Measurements from ENCODE around the gene CD247.

Gene CD247

DNA sequence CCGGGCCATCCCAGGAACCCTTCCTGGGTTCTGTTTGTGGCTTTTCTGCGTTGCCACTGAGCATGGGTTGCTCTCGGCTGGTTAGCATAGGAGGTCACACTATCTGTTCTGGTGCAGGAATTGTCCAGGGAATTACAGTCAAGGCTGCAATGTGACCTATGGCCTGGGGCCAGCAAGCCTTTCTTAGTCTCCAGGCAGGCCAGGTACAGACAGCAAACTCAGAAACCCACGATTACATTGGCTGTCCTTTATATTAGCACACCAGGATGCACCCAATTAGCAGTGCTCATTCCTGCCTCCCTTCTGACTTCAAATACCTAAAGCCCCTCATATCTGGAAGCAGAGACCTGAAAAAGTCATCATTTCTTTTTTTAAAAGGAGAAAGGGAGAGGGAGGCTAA, 55.2 kb downstream of the CD247 start:
- no peak for DNase-seq (ENCODE audit: low read depth)

GRCh38 chr1:167462341-167462740, 56.0 kb downstream of the CD247 start:
- no peak for DNase-seq (ENCODE audit: low read depth)

- no peak for DNase-seq (ENCODE audit: low read depth)
These were observed 57.5 kb downstream of the CD247 start for GRCh38 chr1:167460836-167461235.

GRCh38 chr1:167457936-167458584, 60.3 kb downstream of the CD247 start:
- DNase-seq (ENCODE audit: low read depth): no peak

DNA sequence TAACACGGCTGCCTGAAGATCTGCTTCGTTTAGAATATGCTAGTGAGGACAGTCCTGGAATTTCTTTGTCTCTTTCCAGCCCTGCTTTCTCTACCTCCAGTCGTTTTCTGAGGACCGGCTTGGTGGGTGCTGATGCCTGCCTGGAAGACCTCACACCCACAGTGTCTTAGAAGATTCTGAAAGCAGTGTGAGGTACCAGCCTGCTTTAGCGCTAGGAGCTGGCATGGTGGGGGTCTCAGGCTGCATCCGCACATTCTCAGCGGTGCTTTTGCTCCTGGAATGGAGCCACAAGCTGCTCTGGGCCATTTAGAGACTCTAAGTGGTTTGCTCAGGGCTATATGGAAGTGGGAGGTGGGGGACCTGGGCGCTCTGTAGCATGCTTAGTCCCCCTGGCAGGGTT, 61.4 kb downstream of the CD247 start:
- no peak for DNase-seq (ENCODE audit: low read depth)

DNA sequence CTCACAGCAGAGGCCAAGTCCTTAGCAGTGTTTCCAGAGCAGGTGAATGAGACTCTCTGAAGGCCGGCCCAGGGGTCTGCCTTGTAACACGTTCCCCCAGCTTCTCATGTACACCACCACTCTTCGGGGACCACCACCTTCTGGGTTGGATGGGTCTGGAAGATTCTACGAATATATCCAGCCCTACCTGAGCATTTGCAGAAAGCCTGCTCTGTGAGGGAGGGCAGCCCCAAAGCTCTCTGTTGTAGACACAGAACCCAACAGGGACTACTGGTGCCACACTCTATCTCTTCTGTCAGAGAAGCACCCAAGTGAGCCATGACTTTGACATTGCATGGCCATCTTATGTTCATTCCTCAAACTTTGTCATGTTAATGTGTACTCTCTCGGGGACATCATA, 61.8 kb downstream of the CD247 start:
- DNase-seq (ENCODE audit: low read depth): no peak

DNA sequence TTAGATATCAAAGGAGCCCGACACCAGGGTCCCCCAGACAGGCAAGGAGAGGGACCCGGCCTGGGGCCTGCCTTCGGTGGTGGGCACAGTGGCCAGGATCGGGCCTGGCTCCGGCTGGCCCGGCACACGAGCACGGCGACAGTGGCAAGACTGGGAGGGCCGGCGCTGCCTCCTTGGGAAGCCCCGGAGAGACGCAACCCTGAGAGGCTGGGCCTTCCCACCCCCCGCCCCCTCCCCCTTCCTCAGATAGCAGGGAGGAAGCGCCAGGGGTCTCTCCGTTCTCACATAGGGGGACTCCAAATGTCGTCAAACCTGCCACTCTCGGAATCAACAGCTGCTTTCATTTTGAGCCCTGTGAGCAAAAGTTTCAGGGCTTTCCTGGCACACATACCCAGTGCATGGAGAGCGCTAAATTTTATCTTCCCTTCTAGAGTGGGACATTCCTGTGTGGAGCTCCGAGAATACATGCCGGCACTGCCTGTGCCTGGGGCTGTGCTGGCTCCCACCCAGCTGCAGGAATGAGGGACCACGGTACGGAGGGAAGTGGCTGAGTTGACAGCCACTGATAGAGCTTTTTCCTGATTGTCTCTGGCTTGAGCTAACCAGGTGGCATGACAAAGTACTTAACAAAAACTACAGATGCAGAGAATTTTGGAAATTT, 62.4 kb downstream of the CD247 start:
- no peak for DNase-seq (ENCODE audit: low read depth)

DNA sequence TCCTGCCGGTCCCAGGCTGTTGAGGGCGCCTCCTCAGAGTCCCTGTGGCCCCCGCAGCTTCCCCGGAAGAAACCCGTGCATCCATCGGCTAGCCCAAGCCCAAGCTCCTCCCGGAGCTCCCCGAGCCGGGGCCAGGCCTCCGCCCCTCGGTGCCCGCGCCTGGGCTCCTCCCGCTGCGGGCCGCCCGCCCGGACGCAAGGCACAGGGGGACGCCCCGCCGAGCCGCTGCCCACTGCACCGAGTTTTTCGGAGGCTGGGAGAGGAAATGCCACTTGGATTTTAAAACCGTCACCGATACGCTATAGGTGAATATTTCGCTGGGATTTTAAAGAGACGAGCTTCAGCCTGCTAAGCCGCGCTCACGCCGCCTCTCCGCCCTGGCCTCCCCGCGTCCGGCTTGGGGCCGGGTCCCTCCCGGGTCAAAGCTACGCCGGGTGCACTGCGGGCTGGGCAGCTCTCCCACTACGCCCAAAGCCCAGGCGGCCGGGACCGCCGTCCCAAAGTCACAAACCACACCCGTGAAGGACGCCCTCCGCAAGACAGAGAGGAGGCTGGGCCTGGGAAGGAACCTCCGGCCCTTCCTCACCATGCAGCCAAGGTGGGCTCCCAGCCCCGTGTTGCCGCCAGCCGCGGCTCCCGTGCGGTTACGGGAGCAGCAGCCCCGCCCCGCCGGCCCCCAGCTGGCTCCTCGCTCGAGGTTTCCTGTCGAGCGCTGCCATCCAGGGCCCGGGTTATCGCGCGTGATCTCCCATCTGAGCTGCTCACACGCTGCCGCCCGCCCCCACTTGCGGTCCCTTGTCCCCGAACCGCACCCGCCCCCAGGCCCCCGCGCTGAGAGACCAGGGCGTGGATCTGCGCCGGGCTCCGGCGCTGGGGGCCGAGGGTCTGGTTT, 63.2 kb downstream of the CD247 start:
- DNase-seq (ENCODE audit: low read depth): peak; percentile 59

GRCh38 chr1:167454304-167454893, 63.9 kb downstream of the CD247 start:
- DNase-seq (ENCODE audit: low read depth): no peak

- DNase-seq (ENCODE audit: low read depth): no peak
These were observed 65.2 kb downstream of the CD247 start for GRCh38 chr1:167453123-167453522.

GRCh38 chr1:167452483-167452882, 65.8 kb downstream of the CD247 start:
- no peak for DNase-seq (ENCODE audit: low read depth)

GRCh38 chr1:167450843-167451242, 67.5 kb downstream of the CD247 start:
- no peak for DNase-seq (ENCODE audit: low read depth)

GRCh38 chr1:167447521-167448136, 70.7 kb downstream of the CD247 start:
- DNase-seq (ENCODE audit: low read depth): peak; percentile 34

DNA sequence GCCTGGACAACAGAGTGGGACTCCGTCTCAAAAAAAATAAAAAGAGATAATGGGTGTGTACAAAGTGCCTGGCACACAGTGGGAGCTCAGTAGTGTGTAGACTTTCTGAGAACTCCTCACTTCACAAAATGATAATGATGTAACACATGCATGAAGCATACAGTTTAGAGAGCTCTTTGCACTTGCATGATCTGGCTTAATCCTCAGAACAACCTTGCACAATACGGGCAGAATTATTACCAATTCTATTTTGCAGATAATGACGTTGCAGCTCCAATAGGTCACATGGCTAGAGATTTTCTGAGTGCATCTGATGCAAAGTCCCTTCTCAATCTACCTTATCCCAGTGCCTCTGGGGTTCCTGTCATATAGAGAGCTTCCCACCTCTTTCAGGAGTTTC, 71.4 kb downstream of the CD247 start:
- DNase-seq (ENCODE audit: low read depth): no peak

- DNase-seq (ENCODE audit: low read depth): no peak
These were observed 74.6 kb downstream of the CD247 start for GRCh38 chr1:167443757-167444156.

- DNase-seq (ENCODE audit: low read depth): no peak
These were observed 75.3 kb downstream of the CD247 start for GRCh38 chr1:167442854-167443565.

GRCh38 chr1:167442142-167442848, 76.0 kb downstream of the CD247 start:
- peak; percentile 74 for DNase-seq (ENCODE audit: low read depth)

GRCh38 chr1:167441222-167441621, 77.1 kb downstream of the CD247 start:
- no peak for DNase-seq (ENCODE audit: low read depth)

DNA sequence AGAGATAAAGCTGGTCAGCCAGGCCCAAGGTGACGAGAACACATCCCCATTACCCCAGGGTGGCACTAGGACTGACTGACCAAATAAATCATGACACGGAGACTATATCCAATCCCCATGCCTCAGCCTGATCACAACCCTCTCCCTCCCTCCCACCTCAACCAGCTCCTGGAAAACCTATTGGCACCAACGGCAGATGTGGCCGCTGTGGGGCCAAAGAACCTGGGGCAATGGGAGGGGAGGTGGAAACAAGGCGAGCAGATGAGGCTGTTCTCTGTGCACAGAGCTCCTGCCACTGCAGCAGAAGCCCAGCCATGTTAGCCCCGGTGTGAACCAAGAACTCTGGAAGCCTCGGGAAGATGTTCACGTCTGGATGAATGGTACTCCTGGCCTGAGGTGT, 77.6 kb downstream of the CD247 start:
- no peak for DNase-seq (ENCODE audit: low read depth)

DNA sequence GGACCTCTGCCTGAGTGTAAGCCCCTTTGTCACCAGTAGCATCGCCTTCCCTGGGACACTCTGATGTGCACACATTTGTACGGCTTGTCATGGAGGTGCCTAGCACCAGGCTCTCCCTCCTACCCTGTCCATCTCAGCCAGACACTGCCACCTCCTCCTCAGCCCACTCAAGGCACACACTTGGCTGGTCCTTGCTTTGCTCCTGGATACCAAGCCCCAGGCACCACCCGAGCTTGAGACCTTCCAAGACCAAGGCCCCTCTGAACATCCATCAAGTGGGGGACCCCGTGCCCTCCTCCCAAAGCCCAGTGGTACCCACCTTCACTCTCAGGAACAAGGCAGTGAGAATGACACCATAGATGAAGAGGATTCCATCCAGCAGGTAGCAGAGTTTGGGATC, 78.0 kb downstream of the CD247 start:
- DNase-seq (ENCODE audit: low read depth): no peak

Data from stimulated activated CD8-positive, alpha-beta memory T cell treated with anti-CD3 and anti-CD28 coated beads, Interleukin-15, amount 100 ng/mL, for 1 hour (primary cell).